H1 (cell line): ENCODE measurements around the gene GBF1. TPM values are rescaled to one million over a fixed set of nuclear protein-coding genes. Genes with fewer than 3 reads are reported as not detected.

ENCODE experiments used
- CTCF ChIA-PET: fragments of 300-600 bp; sonication (Branson Sonifier 250); formaldehyde crosslinking; loops from one replicate; lab custom pipeline; 2021; ENCODE audit not compliant: partially characterized antibody; lab: Charles Lee
- POLR2A ChIA-PET: fragments of 300-600 bp; sonication (Branson Sonifier 250); formaldehyde crosslinking; loops from one replicate; lab custom pipeline; 2021; ENCODE audit warnings: inconsistent platforms; ENCODE audit not compliant: partially characterized antibody; lab: Charles Lee
- DNase-seq, 2 experiments: peaks; one replicate each; pipeline versions ENCODE4 v3.0.0 to v3.0.0-alpha.2; 2010 to 2022; ENCODE audit warnings: low spot score in 2 of 2, low read depth in 1 of 2, mixed read lengths in 1 of 2
- FAIRE-seq: peaks from 2 replicates; lab custom pipeline; 2011; peaks lifted over from hg19 to GRCh38; lab: Jason Lieb, UNC
- H2AFZ ChIP-seq: 2 replicates; pipeline ENCODE4 v1.8.1; 2012; ENCODE audit warnings: low read length, inconsistent platforms
- H2AK5ac ChIP-seq: 2 replicates; pipeline ENCODE4 v1.6.1; 2013; ENCODE audit warnings: low read depth, low read length
- H2BK120ac ChIP-seq: replicated peaks from 2 replicates; pipeline ENCODE3; 2013; ENCODE audit warnings: low read depth, low read length, inconsistent platforms
- H2BK12ac ChIP-seq: 2 replicates; pipeline ENCODE4 v1.6.1; 2013; ENCODE audit warnings: low read depth, low read length
- H2BK15ac ChIP-seq: 2 replicates; pipeline ENCODE4 v1.6.1; 2013; ENCODE audit warnings: low read length
- H2BK20ac ChIP-seq: 2 replicates; pipeline ENCODE4 v1.6.1; 2013; ENCODE audit warnings: low read length
- H2BK5ac ChIP-seq: 2 replicates; pipeline ENCODE4 v1.6.1; 2013; ENCODE audit warnings: low read depth, low read length
- H3K14ac ChIP-seq: 2 replicates; pipeline ENCODE4 v1.6.1; 2013; ENCODE audit warnings: inconsistent platforms; ENCODE audit not compliant: insufficient read length
- H3K18ac ChIP-seq: 2 replicates; pipeline ENCODE4 v1.6.1; 2013; ENCODE audit warnings: low read length; ENCODE audit errors: extremely low read depth
- H3K23ac ChIP-seq: 2 replicates; pipeline ENCODE4 v1.6.1; 2013; ENCODE audit warnings: inconsistent platforms; ENCODE audit not compliant: insufficient read length
- H3K23me2 ChIP-seq: 2 replicates; pipeline ENCODE4 v1.6.1; 2013; ENCODE audit warnings: low read depth, low read length
- H3K27ac ChIP-seq: 2 replicates; pipeline ENCODE4 v1.6.1; 2011; ENCODE audit warnings: low read depth, low read length, inconsistent platforms
- H3K27me3 ChIP-seq, 4 experiments: replicated peaks in 1 of 4; 1 replicate in 1 of 4; 2 replicates in 3 of 4; pipeline versions ENCODE4 v1.6.1 to v1.8.1; 2011 to 2013; ENCODE audit warnings: low read length in 3 of 4, mild to moderate bottlenecking in 3 of 4, inconsistent platforms in 2 of 4, mixed read lengths in 2 of 4, moderate library complexity in 1 of 4; ENCODE audit not compliant: control insufficient read depth in 3 of 4, insufficient read depth in 3 of 4; ENCODE audit errors: extremely low read depth in 1 of 4
- H3K36me3 ChIP-seq, 4 experiments: 2 replicates each; pipeline versions ENCODE4 v1.6.1 to v1.8.1; 2011 to 2013; ENCODE audit warnings: mild to moderate bottlenecking in 4 of 4, low read length in 3 of 4, moderate library complexity in 2 of 4, control low read depth in 1 of 4, inconsistent platforms in 1 of 4; ENCODE audit not compliant: insufficient read depth in 4 of 4, control insufficient read depth in 2 of 4
- H3K4ac ChIP-seq: replicated peaks from 2 replicates; pipeline ENCODE3; 2013; ENCODE audit warnings: low read length, low read depth, mixed read lengths, inconsistent platforms; ENCODE audit not compliant: insufficient read length
- H3K4me1 ChIP-seq, 4 experiments: replicated peaks in 1 of 4; 1 replicate in 1 of 4; 2 replicates in 3 of 4; pipeline versions ENCODE4 v1.6.1 to v1.8.1; 2011 to 2013; ENCODE audit warnings: low read length in 3 of 4, inconsistent platforms in 2 of 4, mixed read lengths in 1 of 4; ENCODE audit not compliant: insufficient read depth in 4 of 4, control insufficient read depth in 3 of 4
- H3K4me2 ChIP-seq, 2 experiments: 2 replicates each; pipeline versions ENCODE4 v1.6.1 to v1.8.1; 2011 to 2013; ENCODE audit warnings: low read depth in 2 of 2, low read length in 2 of 2, control low read depth in 1 of 2, inconsistent platforms in 1 of 2, mild to moderate bottlenecking in 1 of 2; ENCODE audit not compliant: insufficient read depth in 1 of 2
- H3K4me3 ChIP-seq, 4 experiments: fragments of 200-600, 300-600 bp in 1 of 4; sonication (generic), shearing (Covaris generic), sonication (Bioruptor Twin) in 1 of 4; 2 replicates each; pipeline versions ENCODE4 v1.5.1 to v1.8.1; 2011 to 2016; ENCODE audit warnings: low read length in 4 of 4, low read depth in 3 of 4, control low read depth in 2 of 4, inconsistent platforms in 2 of 4, mild to moderate bottlenecking in 2 of 4, mixed read lengths in 1 of 4, moderate library complexity in 1 of 4; ENCODE audit not compliant: insufficient read depth in 2 of 4; ENCODE audit errors: extremely low read depth in 1 of 4
- H3K56ac ChIP-seq: replicated peaks from 2 replicates; pipeline ENCODE3; 2013; ENCODE audit warnings: low read depth, mild to moderate bottlenecking, mixed read lengths, low read length, inconsistent platforms; ENCODE audit not compliant: insufficient read length
- H3K79me1 ChIP-seq: 2 replicates; pipeline ENCODE4 v1.6.1; 2013; ENCODE audit warnings: low read depth, low read length, control low read depth
- H3K79me2 ChIP-seq, 2 experiments: 2 replicates each; pipeline versions ENCODE4 v1.6.1 to v1.8.1; 2012 to 2013; ENCODE audit warnings: low read length in 2 of 2, mild to moderate bottlenecking in 2 of 2, inconsistent platforms in 1 of 2; ENCODE audit not compliant: insufficient read depth in 2 of 2, control insufficient read depth in 1 of 2
- H3K9ac ChIP-seq, 4 experiments: replicated peaks in 1 of 4; 1 replicate in 1 of 4; 2 replicates in 3 of 4; pipeline versions ENCODE4 v1.6.1 to v1.8.1; 2011 to 2013; ENCODE audit warnings: low read depth in 3 of 4, low read length in 3 of 4, control low read depth in 2 of 4, mild to moderate bottlenecking in 2 of 4, moderate library complexity in 2 of 4, inconsistent platforms in 1 of 4; ENCODE audit errors: extremely low read depth in 1 of 4
- H3K9me3 ChIP-seq, 2 experiments: 2 replicates each; pipeline versions ENCODE4 v1.6.1 to v1.8.1; 2012 to 2013; ENCODE audit warnings: mild to moderate bottlenecking in 2 of 2, moderate library complexity in 2 of 2, control low read depth in 1 of 2, inconsistent platforms in 1 of 2, low read depth in 1 of 2, low read length in 1 of 2, mixed read lengths in 1 of 2; ENCODE audit not compliant: insufficient read depth in 2 of 2
- H4K20me1 ChIP-seq, 2 experiments: replicated peaks in 1 of 2; 2 replicates each; pipeline versions ENCODE3 to v1.8.1; 2011 to 2013; ENCODE audit warnings: inconsistent platforms in 2 of 2, low read length in 2 of 2, mild to moderate bottlenecking in 1 of 2; ENCODE audit not compliant: insufficient read depth in 2 of 2, control insufficient read depth in 1 of 2
- H4K5ac ChIP-seq: 2 replicates; pipeline ENCODE4 v1.6.1; 2013; ENCODE audit warnings: low read length, low read depth, mixed read lengths, inconsistent platforms; ENCODE audit not compliant: insufficient read length
- H4K8ac ChIP-seq: 2 replicates; pipeline ENCODE4 v1.8.0; 2013; ENCODE audit warnings: mild to moderate bottlenecking, moderate library complexity, low read length, inconsistent platforms; ENCODE audit not compliant: insufficient read depth; ENCODE audit errors: extremely low read depth
- H4K91ac ChIP-seq: replicated peaks from 2 replicates; pipeline ENCODE3; 2013; ENCODE audit warnings: low read length, mixed read lengths, inconsistent platforms; ENCODE audit not compliant: insufficient read length
- RNF2 ChIP-seq: fragments of 200-900, 300-1000 bp; sonication (generic); IDR thresholded peaks from 2 replicates; pipeline ENCODE4 v1.7.1; 2016; ENCODE audit warnings: borderline replicate concordance, low read depth, mild to moderate bottlenecking, antibody characterized with exemption, low read length; ENCODE audit not compliant: poor library complexity, severe bottlenecking; ENCODE audit errors: missing control alignments
- SP2 ChIP-seq: IDR thresholded peaks from 2 replicates; pipeline ENCODE4 v1.6.1; 2012; ENCODE audit warnings: mild to moderate bottlenecking, low read length, inconsistent platforms
- SRF ChIP-seq: IDR thresholded peaks from 2 replicates; pipeline ENCODE4 v1.6.1; 2011; ENCODE audit warnings: mild to moderate bottlenecking, low read depth, low read length, moderate library complexity
- WGBS, 2 experiments: shearing (Covaris generic) in 1 of 2; methylation state at CpG; one replicate each; pipeline versions ENCODE4 v1.1.6 to v1.1.7; 2013 to 2015; ENCODE audit warnings: low lambda C conversion rate in 2 of 2, mixed read lengths in 2 of 2, inconsistent platforms in 1 of 2, low coverage in 1 of 2, missing lambda C conversion rate in 1 of 2; ENCODE audit not compliant: insufficient replicate concordance in 2 of 2, insufficient coverage in 1 of 2, insufficient read length in 1 of 2; ENCODE audit errors: extremely low coverage in 1 of 2, missing lambda C conversion rate in 1 of 2; 5-methylcytosine and 5-hydroxymethylcytosine counted together
- polyA plus RNA-seq, 7 experiments: library from polyadenylated mRNA; depleted of rRNA in 3 of 7; stranded (reverse) in 5 of 7; unstranded in 2 of 7; fragments of >200 nt in 5 of 7; fragments of 200-250 nt in 2 of 7; gene quantifications; 1 replicate in 5 of 7; 2 replicates in 1 of 7; 4 replicates in 1 of 7; pipeline versions ENCODE4 v1.2.1 to v1.2.3, GENCODE V29; 2011 to 2013; ENCODE audit warnings: missing spikeins in 2 of 7, mixed read lengths in 2 of 7
- total RNA-seq: library from RNA; stranded (reverse); fragmentation: NEBNext Ultra II Directional; extraction: Animal tissue kit (Norgen Biotek cat#: 25700); gene quantifications from 2 replicates; pipeline ENCODE4 v1.2.1, GENCODE V29; 2021

The GBF1 gene
- total and polyA plus RNA-seq, 2 of the 8 experiments (the other 6 are each of a cell fraction or from before 2014, with no cell fraction given): 11.0 to 25.5 TPM

- FAIRE-seq: no peak
- Histone ChIP-seq H3K56ac (no peak overlapping the region), H3K36me3 (no peaks in the 10 kb centered on the region), H3K27me3 (no peaks in the 10 kb centered on the region), H3K14ac (no peak overlapping the region), H2BK20ac (no peak overlapping the region), H4K20me1 (peaks cover 1 to 2% of the 10 kb centered on the region in 2 experiments), H2BK120ac (no peak overlapping the region), H4K5ac (no peak overlapping the region), H4K8ac (no peak overlapping the region), H3K79me2 (no peaks in the 10 kb centered on the region), H3K4me2 (no peak overlapping the region), H2BK12ac (no peak overlapping the region), H3K4me1 (no peaks in the 10 kb centered on the region), H4K91ac (no peak overlapping the region), H3K9ac (no peak overlapping the region), H3K23me2 (no peaks in the 10 kb centered on the region), H2AFZ (no peak overlapping the region), H3K4ac (no peak overlapping the region), H3K18ac (no peak overlapping the region), H2BK15ac (no peak overlapping the region), H3K79me1 (peaks cover 2% of the 10 kb centered on the region; the same call in 1 of the 2 replicates), H3K9me3 (no peaks in the 10 kb centered on the region), H2BK5ac (no peak overlapping the region), H3K27ac (no peak overlapping the region), H2AK5ac (no peak overlapping the region), H3K23ac (no peak overlapping the region), H3K4me3 (no peak overlapping the region)
- 91% methylated on average over 2 of the region's 2 CpGs; no CpG with 5 or more reads in 1 of the 2 experiments for WGBS, 2 experiments
- no peak for DNase-seq
- ChIA-PET POLR2A (no interaction called here), CTCF (interaction anchor here (1.0 to 1.6 kb wide), 6 partner anchors 8 to 115 kb away, joined by 3 to 7 read pairs (median 4); no protein-coding TSS in a partner anchor)
- TF ChIP-seq SP2 (no peak), RNF2 (no peak), SRF (no peak)
Observed at GRCh38 chr10:102284531-102284930, 39.2 kb downstream of the GBF1 start.
